Left hindlimb (tissue), 1 donor: ENCODE data around the gene ENO4.

Experiments used
- DNase-seq: peaks from one replicate; pipeline ENCODE4 v3.0.0-alpha.2; 2018

ENO4 gene

DNA sequence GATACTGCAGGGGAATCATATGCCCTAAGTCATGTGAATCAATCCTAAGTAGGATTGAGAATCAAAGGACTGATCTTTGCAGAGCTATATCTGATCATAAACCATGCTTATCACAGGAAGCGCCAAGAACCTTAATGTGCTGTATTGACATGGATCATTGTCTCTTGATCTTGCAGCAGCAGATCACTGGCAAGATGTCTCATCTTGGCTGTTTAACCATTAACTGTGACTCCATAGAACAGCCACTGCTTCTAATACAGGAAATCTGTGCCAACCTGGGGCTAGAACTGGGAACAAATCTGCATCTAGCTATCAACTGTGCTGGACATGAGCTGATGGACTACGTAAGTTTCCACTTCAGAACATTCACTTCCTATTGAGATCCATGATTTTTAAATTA is 21.6 kb downstream of the ENO4 start:
- DNase-seq, result no peak

DNA sequence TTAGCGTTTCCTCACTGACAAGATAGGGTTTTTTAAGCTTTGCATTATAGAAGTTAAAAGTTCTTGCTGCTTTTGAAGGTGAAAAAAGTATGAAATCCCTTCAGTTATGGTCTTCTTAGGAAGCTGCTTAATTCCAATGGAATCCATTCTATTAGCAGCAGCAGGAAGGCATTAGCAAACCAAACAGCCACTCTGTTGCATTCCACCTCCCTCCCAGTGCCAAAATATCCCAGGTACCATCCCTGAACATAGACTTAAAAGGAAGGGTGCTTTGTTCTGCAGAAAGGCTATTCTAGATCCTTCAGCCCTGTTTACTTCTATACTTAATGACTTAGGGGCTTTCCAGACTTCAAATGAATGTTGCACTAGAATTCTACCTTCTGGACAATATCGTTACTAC is 23.8 kb downstream of the ENO4 start:
- no peak for DNase-seq

DNA sequence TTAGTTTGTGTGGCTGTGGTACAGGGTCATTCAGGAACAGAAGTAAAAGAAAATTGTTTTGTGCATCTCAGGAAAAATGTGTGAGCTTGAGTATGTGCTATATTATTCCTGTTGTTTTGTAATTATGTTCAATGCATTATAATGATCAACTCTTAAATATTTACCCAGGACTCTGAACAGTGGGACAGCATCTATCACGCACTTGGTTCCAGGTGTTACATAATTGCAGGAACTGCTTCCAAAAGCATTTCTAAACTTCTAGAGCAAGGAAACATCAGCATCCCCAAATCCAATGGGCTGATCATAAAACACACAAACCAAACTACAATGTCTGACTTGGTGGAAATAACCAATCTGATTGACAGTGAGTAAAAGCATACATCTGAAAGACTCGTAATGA is 26.6 kb downstream of the ENO4 start:
- no peak for DNase-seq

DNA sequence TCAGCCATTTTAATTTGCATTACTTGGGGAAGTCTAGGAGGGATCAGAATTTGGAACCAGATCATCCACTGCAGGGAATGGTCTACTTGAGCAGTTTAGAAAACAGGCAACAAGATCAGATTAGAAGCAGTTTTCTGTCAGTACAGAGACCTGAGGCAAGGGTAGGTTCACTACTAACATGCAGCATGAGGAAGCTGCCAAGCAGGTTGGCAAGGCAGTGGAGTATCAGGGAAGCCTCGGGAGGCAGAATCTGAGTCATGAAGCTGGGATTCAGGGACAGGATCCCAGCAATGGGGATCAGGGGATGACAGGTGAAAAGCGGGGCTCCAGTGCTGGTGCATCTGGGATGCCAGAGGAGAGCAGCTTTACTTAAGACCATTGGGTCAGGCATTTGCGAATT is 28.1 kb downstream of the ENO4 start:
- no peak for DNase-seq

DNA sequence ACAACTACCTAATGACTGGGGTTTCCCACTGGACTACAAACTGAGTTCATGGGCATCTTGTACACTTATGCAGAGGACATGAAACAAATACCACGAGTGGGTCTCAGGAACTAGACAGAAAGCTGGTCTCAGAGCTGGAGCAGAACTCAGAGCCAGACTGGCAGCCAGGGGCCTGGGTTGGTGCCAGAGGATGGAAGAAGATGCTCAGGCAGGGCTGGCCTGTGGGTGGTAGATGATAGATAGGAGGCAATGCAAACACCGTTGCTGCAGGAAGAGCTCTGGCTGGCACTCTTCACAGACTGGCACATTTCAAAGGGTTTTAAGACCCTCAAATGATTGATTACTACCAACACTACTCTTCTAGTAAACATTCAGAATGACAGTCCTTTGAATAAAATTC is 28.8 kb downstream of the ENO4 start:
- DNase-seq, result no peak

DNA sequence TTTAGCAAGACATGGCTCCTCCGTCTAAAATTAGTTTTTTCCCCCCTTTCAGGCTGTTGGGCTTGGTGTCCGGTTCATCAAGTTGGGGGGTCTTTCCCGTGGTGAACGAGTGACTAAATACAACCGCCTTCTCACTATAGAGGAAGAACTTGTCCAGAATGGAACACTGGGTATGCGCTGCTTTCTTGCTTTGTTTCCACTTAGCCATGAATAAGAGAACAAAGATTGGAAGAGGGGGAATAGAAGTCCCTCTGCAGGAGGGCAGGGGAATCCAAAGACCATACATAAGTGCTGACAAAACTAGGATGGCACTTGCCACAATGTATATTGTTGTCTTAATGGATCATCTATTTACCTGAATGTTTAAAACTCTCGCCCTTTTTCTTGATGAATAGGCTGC is 30.5 kb downstream of the ENO4 start:
- no peak for DNase-seq

DNA sequence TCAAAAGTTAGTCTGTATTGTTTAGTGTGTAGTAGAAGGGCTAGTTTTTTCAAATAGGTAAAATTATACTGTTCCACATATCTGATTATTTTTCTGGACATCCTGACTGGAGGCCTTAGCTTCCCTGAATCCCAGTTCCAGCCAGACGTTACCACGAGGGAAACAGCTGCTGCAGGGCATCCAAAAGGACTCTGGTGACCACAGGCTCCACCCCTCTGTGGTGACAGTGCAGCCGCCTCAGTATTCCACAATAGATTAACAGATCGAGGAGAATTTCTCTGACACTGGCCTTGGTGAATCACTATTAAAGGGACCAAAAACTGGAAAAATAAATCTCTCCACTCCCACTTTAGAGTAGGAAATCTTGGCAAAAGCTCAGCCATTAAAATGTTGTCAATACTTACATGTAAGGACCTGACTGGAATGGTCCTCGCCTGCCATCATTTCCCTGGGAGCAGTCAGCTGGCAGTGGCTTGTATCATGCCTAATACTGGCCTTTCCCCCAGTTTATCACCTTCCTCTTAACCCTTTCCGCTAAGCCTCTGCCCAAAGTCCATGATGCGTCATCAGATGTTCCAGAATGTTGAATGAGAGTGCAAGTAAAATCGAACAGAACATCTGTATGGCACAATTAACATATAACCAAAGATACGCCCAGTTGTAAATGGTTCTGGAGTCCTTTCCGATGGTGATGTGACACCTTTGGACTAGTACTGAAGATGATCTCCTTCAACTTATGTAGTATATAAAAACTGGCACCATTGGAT is 31.6 kb downstream of the ENO4 start:
- no peak for DNase-seq

DNA sequence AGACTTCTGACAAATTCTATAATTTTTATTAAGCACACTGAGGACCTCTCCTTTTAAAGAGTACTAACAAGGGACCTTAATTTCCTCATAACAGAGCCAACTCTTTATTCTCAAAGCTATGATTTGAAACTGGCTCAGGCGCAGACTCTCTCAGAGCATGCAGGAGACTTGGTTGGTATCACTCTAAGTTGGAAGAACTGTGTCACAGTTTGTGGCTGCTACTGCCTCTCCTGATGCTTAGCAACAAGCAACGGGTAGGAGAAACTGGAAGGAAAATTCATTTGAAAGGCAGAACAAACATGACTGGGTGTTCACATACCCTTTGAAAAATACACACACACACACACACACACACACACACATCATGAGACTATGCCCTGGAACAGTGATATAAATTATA is 33.3 kb downstream of the ENO4 start:
- no peak for DNase-seq

DNA sequence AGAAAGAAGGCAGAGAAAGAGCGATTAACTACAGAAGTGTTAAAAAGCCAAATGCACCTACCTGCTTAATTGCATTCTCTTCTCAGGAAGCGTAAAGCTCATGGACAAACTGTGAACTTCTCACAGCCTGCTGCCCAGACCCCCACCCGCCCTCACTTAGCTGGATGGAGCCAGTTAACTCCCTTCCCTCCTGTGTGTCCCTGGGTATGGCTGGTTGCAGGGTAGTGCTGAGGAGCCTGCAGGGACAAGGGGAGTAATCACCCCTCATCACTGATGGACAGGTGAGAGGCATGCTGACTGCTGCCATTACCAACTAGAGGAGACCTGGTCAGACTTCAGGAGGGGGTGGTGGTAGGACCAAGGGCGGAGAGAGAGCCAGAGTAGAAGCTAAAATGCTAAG is 37.5 kb downstream of the ENO4 start:
- DNase-seq, result no peak

DNA sequence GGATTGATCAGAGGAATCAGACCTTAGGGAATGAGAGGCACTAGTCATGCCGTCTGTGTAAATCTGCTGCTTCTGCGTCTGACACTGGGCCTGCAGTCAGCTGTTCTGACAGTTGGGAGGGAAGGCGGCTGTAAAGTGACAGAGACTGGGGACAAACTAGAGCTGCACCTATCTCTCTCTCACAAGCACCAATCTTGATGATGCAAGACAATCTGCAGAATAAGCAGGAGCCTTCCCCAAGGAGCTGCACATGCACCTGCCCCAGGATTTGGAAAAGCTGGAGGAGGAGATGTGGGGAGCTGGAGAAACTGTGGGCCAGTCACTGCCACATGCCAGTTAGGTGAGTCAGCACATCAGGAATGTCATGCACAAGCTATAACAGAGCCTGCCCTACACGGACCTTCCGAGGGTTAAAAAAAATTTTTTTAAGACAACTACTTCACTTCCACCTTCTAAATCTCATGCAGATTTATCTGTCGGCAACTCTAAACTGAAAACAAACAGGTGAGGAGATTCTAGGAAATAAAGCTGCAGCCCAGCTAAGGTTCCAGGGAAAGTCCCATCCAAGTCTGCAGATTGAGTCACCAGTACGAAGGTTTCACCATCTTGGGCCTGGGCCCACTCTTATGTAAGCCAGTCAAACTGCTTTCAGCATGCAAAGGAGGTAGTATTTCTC is 39.2 kb downstream of the ENO4 start:
- no peak for DNase-seq

DNA sequence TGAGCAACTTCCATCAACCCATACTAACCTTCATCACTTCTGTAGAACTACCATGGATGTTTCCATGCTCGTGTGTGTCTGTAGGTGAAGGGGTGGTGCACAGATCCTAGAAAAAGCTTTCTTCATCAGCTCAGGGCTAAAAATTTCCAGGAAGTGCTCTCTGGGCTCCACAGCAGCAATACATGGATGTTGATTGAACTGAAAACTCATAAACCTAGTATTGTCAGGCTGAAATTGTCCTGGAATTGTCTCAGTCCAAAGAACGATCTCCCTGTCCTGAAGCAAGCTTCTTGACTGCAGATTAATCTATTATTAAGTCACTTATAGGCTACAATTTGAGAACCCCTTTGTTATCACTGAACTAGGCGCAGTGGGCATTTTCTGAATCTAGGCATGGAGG is 39.8 kb downstream of the ENO4 start:
- no peak for DNase-seq

DNA sequence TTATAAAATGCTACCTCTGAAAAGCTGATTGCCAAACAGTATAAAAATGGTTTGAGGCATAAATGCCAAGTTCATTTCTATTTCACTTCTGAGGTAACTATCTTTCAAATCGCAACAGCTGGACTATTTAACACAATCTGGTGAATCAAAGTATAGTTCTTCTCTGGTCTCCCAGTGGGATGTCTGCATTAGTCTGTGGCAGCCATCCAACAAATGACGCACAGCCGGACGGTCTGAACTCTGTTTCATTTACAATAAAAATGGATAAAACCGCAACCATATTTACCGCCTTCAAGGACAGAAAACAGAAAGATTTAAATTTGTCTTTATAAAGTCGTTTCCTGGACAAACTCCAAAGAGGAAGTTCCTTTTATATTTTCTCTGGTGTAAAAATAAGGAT is 41.9 kb downstream of the ENO4 start:
- peak; percentile 81 for DNase-seq

DNA sequence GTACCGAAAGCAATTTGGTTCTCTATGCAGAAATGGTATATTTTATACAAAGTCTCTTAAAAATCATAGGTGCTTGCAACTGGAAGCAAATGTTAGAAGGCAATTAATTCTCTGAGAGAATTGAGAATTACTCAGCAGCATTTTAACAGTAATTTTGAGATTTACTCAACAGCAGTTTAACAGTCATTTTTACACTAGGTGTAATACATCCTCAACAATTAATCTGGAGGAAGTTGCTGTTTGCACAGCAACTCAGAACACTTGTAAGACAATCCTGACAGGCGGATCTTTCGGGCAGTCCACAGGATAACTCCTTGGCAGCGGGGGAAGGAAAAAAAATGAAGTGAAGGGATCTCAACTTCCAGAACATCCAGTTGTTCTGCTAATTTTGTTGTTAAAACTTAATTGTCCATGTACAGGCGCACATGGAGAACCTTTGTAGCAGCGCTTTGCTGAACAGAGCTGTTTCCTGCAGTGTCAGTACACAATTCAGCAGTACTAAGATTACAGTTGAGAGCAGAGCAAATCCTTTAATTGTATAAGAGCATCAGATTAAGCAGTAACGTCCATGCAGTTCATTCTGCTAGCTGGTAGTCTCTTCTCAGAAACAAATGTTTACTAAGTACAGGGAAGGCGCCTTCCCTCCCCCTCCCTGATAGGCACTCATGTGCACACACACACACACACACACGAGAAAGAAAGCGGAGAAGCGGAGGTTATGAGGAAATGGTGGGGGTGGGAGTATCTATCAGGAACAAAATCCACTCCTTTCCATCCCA is 43.8 kb downstream of the ENO4 start:
- DNase-seq, result no peak

DNA sequence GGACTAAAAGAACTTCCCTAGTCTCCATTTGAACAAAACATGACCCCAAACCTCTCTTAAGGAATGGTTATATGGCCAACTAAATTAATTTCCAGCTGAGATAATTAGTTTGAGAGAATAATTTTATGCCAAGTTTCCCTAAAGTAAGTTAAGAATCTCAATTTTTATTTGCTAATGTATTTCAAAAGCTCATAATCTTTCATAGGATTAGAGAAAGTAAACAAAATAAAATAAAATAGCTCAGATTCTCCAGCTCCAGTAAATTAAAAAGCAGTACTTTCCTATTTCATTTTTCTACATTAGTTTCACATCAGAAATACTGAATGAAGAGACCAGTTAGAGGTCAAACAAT is 44.4 kb downstream of the ENO4 start:
- no peak for DNase-seq

DNA sequence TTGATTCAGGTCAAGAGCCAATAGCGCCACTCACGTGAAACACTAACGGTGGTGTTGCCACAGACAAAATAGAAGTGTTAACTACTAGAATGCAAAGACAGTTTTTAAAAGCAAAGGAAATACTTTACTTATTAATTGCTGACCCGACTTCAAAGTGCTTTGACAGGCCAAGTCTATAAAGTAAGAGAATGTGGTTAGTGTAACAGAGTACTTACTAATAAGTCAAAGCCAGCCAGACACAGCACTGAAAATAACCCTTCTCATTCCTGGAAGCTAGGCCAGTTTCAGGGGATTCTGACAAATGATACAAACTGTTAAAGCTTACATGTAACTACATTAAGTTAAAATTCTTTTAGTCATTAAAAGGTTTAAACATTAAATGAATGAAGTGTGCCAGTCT is 50.3 kb downstream of the ENO4 start:
- DNase-seq, result no peak

DNA sequence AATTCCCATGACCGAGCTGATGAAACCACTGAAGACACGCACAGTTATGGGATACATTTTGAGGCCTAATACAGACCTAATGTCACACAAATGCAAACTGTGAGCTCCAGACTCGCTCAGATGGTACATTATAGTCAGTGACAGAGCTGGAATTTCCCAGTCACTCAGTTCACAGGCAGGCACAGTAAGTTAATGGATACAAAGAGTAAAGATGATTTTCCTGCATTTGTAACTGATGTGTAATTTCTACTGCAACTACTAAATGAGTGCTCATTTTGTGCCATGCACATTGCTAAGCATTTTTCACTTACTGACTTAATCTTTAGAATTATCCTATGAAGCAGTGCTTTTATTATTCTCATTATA is 56.5 kb downstream of the ENO4 start:
- DNase-seq, result no peak

DNA sequence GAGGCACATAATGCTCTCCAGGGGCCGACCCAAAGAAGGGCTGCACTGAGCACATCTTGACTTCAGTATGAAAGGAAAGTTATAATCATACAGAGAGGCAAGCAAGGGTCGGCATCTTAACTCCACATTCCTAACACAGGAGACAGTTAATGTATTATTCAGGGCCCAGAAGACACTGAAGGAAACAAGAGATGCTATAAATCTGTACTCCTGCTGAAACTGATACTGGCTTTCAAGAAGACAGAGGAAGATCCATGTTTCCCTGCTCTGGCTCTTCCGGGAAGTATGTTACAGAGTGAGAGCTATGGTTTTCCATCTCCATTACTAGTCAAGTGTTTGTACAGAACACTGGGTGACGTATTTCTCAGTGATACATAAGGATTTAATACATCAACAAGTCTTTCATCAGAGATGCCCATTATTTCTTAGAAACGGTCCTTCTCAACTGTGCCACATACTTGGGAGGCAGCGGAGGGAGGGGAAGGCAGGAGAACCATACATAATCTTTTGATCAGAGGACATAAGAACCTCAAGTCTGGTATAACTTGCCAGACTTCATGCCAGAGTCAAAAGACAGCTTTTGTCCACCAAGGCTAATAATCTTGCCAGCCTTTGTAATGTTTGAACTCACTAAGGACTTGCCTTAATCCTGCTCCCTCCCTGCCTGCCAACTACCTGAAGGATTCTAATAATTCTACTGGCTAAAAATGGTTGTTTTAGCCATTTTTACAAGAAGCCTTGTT is 58.1 kb downstream of the ENO4 start:
- DNase-seq, result no peak

DNA sequence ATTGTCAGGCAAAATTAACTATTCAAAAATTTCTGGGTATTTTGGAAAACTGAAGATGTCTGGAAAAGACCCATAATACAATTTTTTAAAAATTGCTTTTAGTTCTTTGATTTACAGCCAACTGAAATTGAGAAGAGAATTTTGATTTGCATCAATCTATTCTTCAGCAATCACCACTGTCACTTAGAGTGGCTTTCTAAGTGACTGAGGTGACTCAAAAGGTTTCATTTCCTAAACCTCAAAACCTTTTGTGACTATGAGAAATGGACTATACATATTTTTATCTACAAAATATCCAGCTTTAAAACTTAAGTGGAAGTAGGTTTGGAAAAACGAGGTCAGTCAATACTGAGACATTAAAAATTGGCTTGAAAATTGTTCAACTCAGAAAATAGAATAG is 60.0 kb downstream of the ENO4 start:
- no peak for DNase-seq

DNA sequence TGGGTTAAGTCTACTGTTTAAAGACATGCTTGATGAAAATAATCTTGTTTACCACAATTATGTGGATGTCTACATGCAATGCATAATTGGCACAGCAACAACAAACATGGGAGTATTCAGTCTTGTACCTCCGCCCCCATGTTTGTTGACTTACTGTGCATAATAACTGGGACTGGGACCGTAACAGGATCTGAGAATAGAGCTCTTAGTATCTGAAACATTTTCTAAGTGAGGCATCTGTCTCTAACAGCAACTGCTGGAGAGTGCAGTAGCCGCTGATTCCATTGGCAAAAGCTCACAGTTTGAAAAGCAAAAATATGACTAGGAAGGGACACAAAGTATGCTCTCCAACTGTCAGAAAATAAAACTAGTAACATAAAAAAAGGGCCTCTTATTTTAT is 61.6 kb downstream of the ENO4 start:
- no peak for DNase-seq

DNA sequence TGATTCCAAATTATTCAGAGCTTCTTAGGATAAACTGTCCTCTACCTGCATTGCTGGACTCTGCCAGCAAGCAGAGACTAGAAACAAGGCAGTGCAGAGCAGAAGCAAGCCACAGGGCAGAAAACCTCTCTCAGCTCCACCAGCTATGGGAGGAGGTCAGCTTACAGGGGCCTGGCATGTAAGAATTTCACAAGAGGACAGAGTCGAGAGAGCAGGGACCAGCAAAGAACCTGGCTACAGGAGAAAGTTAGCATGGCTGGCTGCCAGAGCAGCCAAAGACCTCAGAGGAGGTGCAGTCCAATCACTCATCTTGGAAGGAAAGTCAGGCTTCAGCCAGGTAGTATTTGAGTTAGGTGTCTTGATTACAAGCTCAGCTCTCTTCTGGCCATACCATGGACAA is 62.9 kb downstream of the ENO4 start:
- no peak for DNase-seq

DNA sequence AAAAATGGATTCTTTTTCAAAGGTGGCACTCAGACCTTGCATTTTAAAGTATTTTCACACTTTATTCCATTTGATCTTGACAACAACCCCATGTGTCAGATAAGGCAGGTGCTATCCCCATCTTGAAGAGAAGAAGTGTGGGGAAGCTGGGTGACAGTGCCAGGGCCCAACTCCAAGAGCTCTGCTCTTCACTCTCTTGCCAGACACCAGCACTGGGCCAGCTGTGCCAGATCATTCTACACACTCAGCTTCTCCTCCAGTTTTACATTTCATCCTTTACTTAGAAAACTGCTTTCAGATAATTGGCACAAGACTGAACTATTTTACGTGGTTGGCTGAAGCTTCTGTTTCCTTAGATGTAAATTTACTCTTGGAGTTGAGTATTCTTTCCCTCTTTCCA is 64.4 kb downstream of the ENO4 start:
- peak; percentile 28 for DNase-seq

DNA sequence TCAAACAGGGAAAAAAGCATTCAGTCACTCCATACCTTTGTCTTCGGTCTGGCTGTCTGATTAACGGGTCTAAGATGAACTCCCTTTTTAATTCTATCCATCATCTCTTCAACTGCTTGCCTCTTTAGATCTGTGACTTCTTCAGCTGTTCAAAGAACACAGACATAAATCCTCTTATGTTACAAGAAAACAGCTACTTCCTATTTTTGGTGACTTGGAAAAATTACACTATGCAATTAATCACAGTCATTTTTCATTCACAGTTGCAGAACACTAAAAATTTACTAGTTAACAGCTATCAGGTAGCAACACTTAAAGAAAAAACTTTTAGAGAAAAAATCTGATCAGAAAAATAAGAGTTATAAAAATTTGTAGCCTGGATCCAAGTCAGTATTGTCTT is 66.0 kb downstream of the ENO4 start:
- DNase-seq, result no peak

DNA sequence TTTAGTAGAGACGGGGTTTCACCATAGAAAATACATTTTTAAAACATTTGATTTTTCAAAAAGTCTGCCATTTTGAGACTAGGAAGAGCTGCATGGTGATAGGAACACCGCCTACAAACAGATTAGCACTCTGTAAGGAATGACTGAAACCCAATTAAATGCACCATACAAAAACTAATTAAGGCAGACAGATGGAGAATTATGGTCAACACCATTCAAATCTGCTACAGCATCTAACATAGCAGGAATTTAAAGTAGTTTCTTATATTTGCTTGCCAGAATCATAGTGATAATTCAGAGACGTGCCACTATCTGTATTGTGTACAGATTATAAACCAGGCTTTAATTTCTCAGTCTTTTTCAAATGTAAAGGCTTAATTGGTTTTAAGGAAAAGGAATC is 68.2 kb downstream of the ENO4 start:
- DNase-seq, result no peak

DNA sequence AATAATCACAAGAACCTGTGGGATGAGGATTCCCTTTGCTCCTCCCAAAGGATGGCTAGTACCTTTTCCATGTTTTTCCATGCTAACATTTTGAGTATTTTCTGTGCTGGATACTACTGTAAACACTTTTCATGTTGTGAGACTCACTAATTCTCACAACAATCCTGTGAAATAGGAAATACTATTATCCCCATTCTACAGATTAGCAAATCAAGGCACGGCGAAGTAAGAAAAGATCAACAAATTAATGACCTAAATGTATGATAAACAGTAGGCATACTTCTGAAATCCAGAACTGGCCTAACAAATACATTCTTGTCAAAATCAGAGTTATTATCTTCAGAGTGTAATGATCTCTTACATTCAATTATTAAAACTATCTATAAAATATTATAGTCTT is 69.3 kb downstream of the ENO4 start:
- no peak for DNase-seq
